ENCODE data around the gene TSSK6.

Gene TSSK6

GRCh38 chr19:19514881-19515641, at the start of gene TSSK6:
Gene TSSK6, minus strand, starts transcription at chr19:19515548. Its CDS starts 121 bp downstream, at chr19:19515427.
- DNase-seq (ENCODE audit: low read depth in 2 of 2): no peak

GRCh38 chr19:19563348-19563848, 48.0 kb upstream of the TSSK6 start:
- no peak for DNase-seq (ENCODE audit: low read depth in 2 of 2)

GRCh38 chr19:19562665-19563347, 47.5 kb upstream of the TSSK6 start:
- no peak for DNase-seq (ENCODE audit: low read depth in 2 of 2)

- no peak for DNase-seq (ENCODE audit: low read depth in 2 of 2)
Measured at GRCh38 chr19:19561946-19562664, 46.8 kb upstream of the TSSK6 start.

- no peak for DNase-seq (ENCODE audit: low read depth in 2 of 2)
Measured at GRCh38 chr19:19559931-19560330, 44.6 kb upstream of the TSSK6 start.

- no peak for DNase-seq (ENCODE audit: low read depth in 2 of 2)
Measured at GRCh38 chr19:19558636-19559035, 43.3 kb upstream of the TSSK6 start.

- no peak for DNase-seq (ENCODE audit: low read depth in 2 of 2)
Measured at GRCh38 chr19:19558055-19558454, 42.7 kb upstream of the TSSK6 start.

GRCh38 chr19:19554074-19555023, 39.0 kb upstream of the TSSK6 start:
- peak; percentile 24 to 45 for DNase-seq (ENCODE audit: low read depth in 2 of 2)

- DNase-seq (ENCODE audit: low read depth in 2 of 2): no peak
Measured at GRCh38 chr19:19553670-19554069, 38.3 kb upstream of the TSSK6 start.

GRCh38 chr19:19552798-19553197, 37.5 kb upstream of the TSSK6 start:
- DNase-seq (ENCODE audit: low read depth in 2 of 2): no peak

GRCh38 chr19:19551853-19552192, 36.5 kb upstream of the TSSK6 start:
- DNase-seq (ENCODE audit: low read depth in 2 of 2): no peak

GRCh38 chr19:19550972-19551852, 35.9 kb upstream of the TSSK6 start:
- no peak for DNase-seq (ENCODE audit: low read depth in 2 of 2)

- DNase-seq (ENCODE audit: low read depth in 2 of 2): no peak
Measured at GRCh38 chr19:19550485-19550929, 35.2 kb upstream of the TSSK6 start.

- DNase-seq (ENCODE audit: low read depth in 2 of 2): no peak
Measured at GRCh38 chr19:19549804-19550464, 34.6 kb upstream of the TSSK6 start.

- DNase-seq (ENCODE audit: low read depth in 2 of 2): no peak
Measured at GRCh38 chr19:19548915-19549759, 33.8 kb upstream of the TSSK6 start.

GRCh38 chr19:19547674-19548336, 32.5 kb upstream of the TSSK6 start:
- DNase-seq (ENCODE audit: low read depth in 2 of 2): no peak

- DNase-seq (ENCODE audit: low read depth in 2 of 2): no peak
Measured at GRCh38 chr19:19546751-19547162, 31.4 kb upstream of the TSSK6 start.

GRCh38 chr19:19545707-19546106, 30.4 kb upstream of the TSSK6 start:
- no peak for DNase-seq (ENCODE audit: low read depth in 2 of 2)
